Activated CD4-positive, CD25-positive, alpha-beta regulatory T cell treated with anti-CD3 and anti-CD28 coated beads, Interleukin-2, amount 50 U/mL, for 72 hours (primary cell): ENCODE results near the gene NR2F1.

Experiments used
- DNase-seq: peaks from one replicate; pipeline ENCODE4 v3.0.0; 2021

Gene NR2F1

DNA sequence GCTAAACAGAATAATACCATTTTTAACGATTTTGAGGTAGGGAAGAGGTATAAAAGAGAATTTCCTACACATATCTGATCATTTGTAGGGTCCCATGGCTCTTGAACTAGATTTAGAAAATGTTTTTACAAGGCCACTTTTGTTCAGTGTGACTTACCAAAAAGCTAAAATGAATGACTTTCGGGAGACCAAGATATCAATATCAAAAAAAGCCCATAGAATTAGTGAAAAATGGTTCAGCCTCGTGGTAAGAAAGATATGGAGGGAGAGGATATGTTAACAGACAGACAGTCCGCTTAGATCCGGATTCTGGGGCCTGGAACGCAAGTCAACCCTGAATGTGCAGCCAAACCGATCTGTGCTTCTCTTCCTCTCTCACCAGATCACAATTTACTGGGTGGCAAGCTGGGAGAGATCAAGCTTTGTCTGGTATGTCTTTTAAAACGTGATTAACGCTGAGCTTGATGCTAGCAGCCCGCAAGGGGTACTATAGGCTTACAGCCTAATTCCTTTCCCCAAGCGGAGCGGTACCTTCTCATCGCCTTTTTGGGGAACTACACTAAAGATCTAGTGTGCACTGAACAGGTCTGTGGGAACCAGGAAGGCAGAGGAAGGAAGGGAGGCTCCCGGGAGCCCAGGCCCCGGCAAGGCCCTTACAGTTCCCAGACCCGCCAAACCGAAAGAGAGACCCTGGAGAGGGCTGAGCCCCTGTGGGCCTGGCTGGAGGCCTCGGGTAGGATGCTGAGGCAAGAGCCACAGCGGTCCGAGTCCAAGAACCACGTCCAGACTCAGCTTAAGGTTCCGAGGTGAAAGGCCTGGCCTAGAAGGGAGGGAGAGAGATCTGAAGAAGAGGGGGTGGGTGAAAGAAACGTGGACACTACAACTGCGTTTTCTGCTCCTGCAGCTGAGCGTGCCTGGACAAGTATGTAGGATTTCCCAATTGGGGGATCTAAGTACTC is 4.9 kb upstream of the NR2F1 start:
- DNase-seq, result no peak

GRCh38 chr5:93578813-93579691 is 4.0 kb upstream of the NR2F1 start:
- DNase-seq, result no peak

GRCh38 chr5:93579692-93580062 is 3.3 kb upstream of the NR2F1 start:
- no peak for DNase-seq

- peak; percentile 32 for DNase-seq
Observed at GRCh38 chr5:93580063-93580926, 2.7 kb upstream of the NR2F1 start.

- DNase-seq, result peak; percentile 32
Observed at GRCh38 chr5:93580927-93581445, 2.0 kb upstream of the NR2F1 start, which contains the start of gene NR2F1-AS1. Gene NR2F1-AS1, minus strand, starts transcription at chr5:93581219.

DNA sequence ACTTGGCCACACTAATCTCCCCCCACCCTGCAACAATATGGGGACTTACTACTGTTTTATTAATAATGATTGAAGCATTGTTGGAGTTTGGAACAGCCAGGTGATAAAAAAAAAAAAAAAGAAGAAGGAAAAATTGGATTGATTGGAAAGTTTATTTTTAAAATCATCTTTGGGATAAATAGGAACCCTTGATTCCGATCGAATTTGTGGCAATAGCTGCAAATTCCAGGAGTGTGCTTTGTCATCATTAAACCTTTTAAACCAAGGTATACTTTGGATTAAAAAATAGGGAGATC is 907 bp upstream of the NR2F1 start:
- no peak for DNase-seq

DNA sequence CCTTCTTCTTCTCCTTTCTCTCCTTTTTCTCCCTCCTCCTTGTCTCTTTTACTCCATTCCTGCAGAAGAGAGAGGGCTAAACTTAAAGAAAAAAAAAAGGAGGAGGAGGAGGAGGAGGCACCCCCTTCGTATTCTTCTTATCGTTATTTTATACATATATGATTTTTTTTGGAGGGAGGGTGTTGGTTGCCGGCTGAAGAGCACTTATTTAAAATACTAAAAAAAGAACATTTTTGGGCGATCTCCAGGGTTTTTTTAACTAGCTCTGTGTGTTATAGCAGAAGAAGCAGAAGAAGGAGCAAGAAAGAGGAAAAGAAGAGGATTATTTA is 381 bp downstream of the NR2F1 start:
- no peak for DNase-seq

- peak; percentile 34 for DNase-seq
Observed at GRCh38 chr5:93583768-93584595, 960 bp downstream of the NR2F1 start.

DNA sequence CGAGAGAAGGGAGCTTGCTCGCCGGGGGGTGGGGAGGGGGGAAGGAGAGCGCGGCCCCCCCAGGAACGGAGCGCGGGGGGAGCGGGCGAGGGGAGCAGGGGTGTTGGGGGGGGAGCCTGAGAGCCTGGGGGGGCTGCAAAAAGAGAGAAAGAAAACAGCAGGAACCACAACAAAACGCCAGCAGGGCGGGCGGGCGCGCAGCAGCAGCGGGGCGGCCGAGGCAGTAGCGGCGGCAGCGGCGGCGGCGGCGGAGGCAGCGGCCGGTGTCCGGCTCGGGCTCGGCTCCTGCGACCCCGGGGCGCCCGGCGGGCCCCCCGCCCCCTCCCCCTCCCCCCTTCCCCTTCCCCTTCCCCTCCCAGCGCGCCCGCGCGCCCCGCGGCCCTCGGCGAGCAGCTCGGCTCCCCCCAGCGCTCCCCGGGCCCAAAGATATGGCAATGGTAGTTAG is 1.6 kb downstream of the NR2F1 start:
- no peak for DNase-seq

- no peak for DNase-seq
Observed at GRCh38 chr5:93585041-93585766, 2.2 kb downstream of the NR2F1 start.

- no peak for DNase-seq
Observed at GRCh38 chr5:93585767-93586385, 2.9 kb downstream of the NR2F1 start.

DNA sequence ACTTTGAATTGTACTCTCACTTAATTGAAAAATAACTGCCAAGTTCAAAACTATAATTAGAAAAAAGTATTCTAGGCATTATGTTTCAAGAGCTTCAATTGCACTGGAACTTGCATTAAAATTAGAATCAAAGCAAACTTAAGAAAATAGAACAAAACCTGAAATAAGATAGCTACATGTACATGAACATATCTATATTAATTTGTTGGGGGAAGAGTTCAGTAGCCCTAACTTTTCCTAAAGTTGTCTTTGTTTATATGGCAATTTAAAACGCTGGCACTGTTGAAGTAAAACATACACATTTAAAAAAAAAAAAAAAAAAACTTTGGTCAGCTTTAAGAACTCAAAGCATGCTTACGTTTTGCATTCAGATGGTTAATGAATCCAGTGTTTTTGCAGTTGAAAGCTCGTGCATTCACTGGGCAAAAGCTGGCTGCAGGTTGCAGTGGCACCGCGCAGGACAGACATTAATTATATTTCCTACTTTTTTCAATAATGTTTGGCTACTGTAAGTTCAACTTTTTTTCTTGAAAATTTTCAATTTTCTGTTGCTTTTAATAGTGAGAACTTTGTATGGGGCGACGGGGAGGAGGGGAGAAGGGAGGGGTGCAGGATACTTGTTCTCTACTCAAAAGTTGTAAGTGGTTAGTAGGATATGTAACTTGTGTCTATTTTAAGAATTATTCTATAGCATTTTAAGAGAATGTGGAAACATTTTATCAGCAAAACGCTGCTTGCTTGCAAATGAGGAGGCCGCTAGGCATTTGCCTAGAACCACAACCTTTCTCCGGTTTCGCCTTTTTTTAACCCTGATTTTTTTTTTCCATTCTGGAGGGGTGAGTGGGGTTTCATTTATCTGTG is 3.9 kb downstream of the NR2F1 start:
- no peak for DNase-seq

GRCh38 chr5:93587597-93588351 is 4.8 kb downstream of the NR2F1 start:
- no peak for DNase-seq

DNA sequence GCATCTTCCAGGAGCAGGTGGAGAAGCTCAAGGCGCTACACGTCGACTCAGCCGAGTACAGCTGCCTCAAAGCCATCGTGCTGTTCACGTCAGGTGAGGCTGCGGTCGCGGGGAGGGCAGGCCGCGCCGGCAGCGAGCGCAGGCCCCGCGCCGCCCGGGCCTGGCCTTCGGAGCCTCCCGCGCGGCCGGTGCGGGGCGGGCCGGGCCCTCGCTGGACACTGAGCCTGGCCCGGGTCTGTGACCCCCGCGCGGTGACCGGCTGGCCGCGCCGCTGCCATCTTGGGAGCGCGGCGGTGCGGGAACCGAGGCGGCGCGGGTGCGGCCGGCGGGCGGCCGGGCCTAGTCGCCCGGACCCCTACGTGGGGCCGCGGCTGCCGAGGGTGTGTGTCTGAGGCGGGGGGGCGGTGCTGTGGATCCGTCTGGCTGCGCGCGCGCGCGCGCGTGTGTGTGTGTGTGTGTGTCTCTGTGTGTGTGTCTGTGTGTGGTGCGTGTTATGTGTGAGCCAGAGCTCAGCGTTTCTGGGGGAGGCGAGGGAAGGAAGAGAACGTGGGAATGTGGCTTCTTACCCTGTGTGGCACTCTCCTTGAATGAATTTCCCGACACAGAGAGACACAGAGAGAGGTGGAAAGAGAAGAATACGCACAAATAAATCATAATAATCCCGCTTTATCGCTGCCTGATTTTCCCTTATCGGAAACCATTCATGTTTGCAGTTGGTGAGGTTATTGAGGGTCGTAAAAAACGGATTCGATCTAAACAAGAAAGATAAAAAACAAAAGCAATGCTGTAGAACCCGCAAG is 5.5 kb downstream of the NR2F1 start:
- no peak for DNase-seq

- DNase-seq, result no peak
Observed at GRCh38 chr5:93589152-93589828, 6.3 kb downstream of the NR2F1 start.

DNA sequence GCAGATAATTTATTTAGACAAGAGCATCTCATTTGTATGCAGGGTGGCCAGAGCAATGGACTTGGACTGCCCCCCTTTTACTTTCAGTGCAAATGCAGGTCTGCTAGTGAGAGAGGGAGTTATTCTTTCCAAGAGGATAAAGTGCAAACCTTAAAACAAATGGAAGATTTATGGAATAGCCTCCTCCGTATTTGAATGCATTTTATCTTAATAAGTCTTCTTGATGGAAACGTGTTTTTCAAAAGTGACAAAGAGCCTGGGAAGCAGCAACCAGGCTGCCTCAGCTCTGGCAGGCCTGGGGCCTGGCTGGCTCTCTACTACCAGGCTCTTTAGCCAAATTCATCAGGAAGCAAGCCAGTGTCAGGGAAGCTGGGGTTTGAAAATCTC is 6.8 kb downstream of the NR2F1 start:
- no peak for DNase-seq

DNA sequence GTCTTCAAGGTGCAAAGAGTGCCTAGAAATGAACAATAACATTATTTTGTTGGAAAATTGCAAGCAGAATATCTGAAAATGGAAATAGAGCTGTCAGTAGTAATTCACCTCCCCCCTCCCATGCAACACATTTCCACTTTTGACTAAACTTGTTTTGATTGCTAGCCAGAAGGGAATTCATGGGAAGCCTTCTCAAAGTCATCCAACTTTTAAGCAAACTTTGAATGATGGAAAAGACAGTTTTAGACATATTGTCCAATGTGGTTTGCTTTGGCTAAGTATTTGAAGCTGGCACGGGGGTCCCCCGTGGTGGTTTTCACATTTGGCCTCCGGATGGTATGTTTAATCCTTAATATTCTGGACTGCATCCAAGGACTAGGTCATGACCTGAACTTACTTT is 7.5 kb downstream of the NR2F1 start:
- no peak for DNase-seq
